RKO (cell line): Measurements from ENCODE around the gene MRFAP1.
"Not testable (repeated sequence)": the region's sequence is repeated elsewhere in the genome, so short reads cannot be mapped to it uniquely, and the experiment has no call there.

Experiments
- DNase-seq: peaks from one replicate; pipeline ENCODE4 v3.0.0-alpha.2; 2016; ENCODE audit warnings: low spot score

The MRFAP1 gene

DNA sequence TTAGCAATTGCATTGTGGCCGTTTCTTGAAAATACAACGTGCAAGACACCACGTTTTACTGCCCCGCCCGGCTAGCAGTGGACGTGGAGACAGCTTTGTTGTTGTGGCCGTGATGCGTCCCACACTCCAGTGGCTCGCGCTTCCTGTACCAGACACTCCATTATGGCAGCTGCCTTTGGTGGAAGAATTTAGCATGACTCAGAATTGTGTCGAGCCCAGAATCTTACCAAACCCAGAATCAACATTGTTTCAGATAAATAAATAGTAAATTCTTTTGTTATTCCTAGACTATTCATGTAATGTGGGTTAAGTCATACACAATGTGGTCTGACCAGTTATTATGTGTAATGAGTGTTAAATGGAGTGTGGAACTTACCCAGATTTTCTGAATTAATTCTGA is 27.9 kb downstream of the MRFAP1 start:
- DNase-seq: no peak

- no peak for DNase-seq
Observed at GRCh38 chr4:6671648-6672047, 31.2 kb downstream of the MRFAP1 start.

DNA sequence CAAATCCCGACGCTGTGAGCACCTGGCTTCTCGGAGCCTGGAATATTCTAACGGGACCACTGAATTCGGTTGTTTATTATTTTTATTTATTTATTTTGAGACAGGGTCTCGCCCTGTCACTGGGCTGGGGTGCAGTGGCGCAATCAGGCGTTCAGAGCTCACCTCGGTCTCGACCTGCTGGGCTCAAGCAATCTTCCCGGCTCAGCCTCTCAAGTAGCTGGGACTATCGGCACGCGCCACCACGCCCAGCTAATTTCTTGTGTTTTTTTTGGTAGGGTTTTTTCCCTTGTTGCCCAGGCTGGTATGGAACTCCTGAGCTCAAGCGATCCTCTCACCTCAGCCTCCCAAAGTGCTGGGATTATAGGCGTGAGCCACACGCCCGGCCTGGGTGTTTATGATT is 31.6 kb downstream of the MRFAP1 start:
- DNase-seq: no peak

- DNase-seq: not testable (repeated sequence)
Observed at GRCh38 chr4:6672541-6673190, 32.2 kb downstream of the MRFAP1 start.

GRCh38 chr4:6673191-6673659 is 32.7 kb downstream of the MRFAP1 start:
- DNase-seq: peak; percentile 53

- peak; percentile 98 for DNase-seq
Observed at GRCh38 chr4:6673660-6674499, 33.4 kb downstream of the MRFAP1 start.

DNA sequence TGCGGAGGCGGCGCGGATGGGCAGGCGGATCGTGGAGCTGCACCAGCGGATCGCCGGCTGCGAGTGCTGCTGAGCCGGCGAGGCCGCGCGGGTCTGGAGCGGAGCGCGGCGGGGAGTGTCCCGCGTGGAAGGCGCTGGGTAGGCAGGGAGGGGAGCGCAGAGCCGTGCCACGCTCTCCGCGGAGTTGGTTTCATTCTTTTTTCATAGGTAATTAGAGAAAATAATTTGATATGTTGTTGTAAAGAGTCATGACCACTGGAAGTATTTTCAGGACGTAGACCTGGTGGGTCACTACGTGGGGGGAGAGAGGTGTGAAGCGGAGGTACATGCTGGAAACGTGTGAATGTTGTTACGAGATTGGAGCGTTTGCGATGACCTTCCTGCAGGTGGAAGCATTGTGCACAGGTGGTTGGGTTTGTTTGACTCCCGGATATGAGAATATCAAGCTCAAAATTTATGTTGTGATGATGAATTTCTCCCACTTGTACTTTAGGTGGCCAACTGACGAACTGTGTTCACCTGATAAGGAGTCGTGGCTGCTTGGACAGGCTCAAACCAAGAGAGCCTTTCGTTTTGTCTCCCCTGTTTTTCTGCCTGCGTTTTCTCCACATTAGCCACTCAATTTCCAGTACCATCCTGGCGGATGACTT is 34.1 kb downstream of the MRFAP1 start:
- peak; percentile 78 for DNase-seq

DNA sequence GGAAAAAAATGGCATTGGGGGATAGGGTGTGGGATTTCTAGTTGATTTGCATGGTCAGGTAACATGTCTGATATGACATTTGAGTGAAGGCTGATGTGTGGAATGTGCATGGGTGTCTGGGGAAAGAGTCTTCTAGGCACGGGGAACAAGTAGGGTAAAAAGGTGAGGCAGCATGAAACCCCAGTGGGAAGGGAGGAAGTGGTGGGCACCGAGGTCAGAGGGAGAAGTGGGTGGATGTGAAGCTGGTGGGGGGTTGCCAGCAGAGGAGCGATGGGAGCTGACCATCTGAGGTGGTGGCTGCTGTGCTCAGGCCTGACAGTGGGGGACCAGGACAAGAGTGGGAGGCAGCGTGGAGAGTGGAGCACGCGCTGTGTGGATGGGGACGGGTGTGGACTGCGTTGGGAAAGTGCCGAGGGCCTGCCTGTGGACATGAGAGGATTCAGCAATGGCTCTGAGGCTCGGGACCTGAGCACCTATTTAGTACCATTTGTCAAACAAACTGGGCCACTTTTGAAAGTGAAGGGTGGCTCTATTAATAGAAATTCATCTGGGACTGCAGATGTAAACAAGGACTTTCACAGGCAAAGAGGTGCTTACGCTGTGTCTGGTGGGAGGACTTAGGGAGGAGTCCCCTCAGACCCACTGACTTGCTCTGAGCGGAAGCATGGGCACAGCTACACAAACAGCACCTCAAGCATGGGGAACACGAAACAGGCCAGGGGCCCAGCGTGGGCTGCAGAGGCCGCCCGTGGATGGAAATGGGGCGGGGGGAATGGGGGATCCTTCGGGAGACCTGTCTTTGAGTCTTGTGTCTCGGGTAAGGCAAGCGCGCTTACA is 36.5 kb downstream of the MRFAP1 start:
- no peak for DNase-seq

DNA sequence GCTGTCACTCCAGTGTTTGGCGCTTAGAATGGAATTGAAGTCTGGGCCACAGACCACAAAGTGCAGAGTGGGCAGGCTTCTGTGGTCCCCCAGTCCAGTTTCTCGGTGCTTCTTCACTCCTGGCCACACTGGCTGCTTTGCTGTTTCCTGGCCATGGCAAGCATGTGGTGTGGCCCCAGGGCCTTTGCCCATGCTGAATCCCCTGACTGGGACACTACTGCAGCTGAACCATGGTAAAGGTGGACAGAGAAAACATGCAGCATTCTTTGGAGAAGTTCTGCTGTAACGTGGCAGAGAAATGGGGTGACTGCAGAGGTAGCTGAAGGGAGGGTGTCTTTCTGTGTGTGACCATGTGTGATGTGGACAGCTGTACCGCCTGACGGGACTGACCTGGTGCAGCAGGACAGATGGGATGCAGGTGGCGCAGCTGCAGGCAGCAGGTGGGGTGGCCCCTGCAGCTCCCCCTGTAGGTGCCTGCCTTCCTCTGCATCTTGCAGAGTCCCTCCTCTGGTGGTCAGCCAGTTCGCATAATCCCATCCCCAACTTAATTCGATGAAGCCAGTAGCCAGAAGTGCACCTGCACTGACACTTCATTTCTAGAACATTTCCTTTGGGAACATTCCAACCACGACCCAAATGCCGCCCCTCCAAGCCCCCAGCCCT is 40.0 kb downstream of the MRFAP1 start:
- no peak for DNase-seq

DNA sequence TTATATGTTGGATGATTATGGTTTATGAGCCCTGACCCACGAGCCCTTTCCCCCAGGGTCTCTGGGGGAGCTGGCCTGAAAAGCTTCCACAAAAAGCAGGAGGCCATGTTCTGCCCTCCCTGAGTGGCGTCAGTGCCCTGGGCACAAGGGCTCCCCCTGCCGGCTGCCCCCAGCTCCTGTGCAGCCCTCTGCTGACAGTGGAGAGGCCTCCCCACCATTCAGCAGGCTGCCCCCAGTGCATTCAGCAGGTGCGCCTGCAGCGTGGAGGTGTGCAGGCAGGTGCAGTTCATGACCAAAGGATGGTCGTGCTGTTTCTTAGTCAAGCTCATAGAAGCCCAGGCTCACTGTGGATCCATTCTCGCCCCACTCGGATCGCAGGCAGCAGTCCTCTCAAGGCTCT is 40.7 kb downstream of the MRFAP1 start:
- DNase-seq: no peak

GRCh38 chr4:6682862-6683590 is 42.5 kb downstream of the MRFAP1 start:
- no peak for DNase-seq

DNA sequence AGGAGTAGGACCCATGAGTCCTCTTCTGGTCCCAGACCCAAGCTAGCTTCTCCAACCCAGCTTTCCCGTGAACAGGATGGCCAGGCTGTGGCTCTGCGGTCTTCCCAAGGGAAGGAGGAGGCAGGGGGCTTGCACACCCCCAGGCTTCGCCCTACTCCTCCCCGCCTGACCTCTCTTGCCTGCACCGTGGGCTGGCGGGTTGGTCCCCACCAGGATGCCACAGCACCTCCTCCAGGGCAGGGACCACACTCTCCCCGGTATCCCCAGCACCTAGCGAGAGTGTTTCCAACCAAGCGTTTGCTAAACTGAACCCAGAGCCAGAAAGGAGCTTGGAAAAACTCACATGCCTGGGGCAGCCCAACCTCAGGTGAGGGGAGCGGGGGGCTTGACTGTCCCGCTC is 44.2 kb downstream of the MRFAP1 start:
- no peak for DNase-seq

DNA sequence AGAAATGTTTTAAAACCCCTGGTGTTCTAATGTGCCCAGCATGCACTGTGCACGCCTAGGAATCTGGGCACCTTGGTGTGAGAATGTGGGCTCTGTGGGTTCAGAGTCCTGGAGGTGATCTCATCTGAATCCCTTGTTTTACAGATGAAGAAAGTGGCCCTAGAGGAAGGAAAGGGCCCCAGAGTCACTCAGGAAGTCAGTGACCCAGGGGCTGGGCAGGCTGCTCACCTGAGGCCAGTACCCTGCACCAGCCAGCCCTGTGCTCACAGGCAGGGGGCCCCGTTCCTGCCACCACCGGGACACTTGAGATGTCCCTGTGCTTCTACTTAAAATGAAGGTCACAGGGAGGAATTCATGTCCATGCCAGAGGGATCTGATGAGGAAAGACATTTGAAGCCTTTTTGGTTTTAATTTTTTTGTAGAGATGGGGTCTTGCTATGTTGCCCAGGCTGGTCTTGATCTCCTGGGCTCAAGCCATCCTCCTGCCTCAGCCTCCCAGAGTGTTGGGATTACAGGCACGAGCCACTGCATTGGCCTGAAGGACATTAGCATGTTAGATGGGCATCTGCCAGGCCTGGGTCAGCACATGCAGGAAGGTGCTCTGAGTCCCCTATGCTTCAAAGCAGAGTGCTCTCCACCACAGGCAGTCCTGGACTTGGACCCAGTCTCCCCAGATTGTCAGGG is 45.8 kb downstream of the MRFAP1 start:
- no peak for DNase-seq

GRCh38 chr4:6687947-6688878 is 47.7 kb downstream of the MRFAP1 start:
- DNase-seq: no peak

DNA sequence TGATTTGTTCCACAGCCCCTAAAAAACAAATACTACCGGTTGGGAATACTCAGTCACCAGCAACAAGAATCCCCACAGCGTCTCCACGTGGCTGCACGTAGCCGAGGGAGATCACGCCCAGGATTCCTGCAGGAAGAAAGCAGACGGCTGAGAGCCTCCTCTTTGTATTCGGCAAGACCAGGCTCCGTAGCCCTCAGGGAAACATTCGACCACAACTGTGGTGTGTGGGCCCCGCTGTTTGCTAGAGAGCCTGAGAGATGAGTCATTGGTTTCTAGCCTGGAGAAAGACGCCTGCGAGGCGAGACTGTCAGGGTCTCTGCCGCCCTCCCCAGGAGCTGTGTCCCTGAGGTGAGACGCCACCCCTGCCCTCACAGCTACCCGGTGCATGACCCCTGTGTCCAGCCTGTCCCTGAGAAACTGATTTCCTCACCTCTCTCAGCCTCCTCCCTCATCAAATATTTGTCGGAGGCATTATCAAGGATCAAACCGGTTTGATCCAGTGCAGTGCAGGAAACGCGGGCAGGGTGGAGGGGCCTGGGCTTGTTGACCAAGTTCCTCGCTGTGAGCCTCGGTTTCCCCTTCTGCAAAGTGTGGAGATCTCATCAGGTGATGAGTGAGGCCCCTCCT is 48.5 kb downstream of the MRFAP1 start:
- DNase-seq: peak; percentile 62

GRCh38 chr4:6689506-6689960 is 49.0 kb downstream of the MRFAP1 start:
- DNase-seq: no peak
